ENCODE measurements around the gene LRRC8C. TPM values are rescaled to one million over a fixed set of nuclear protein-coding genes. Genes with fewer than 3 reads are reported as not detected.

The LRRC8C gene
- total RNA-seq, 4 donors from 2014 or later, result 4.4 to 11.0 (median 8.2) TPM

DNA sequence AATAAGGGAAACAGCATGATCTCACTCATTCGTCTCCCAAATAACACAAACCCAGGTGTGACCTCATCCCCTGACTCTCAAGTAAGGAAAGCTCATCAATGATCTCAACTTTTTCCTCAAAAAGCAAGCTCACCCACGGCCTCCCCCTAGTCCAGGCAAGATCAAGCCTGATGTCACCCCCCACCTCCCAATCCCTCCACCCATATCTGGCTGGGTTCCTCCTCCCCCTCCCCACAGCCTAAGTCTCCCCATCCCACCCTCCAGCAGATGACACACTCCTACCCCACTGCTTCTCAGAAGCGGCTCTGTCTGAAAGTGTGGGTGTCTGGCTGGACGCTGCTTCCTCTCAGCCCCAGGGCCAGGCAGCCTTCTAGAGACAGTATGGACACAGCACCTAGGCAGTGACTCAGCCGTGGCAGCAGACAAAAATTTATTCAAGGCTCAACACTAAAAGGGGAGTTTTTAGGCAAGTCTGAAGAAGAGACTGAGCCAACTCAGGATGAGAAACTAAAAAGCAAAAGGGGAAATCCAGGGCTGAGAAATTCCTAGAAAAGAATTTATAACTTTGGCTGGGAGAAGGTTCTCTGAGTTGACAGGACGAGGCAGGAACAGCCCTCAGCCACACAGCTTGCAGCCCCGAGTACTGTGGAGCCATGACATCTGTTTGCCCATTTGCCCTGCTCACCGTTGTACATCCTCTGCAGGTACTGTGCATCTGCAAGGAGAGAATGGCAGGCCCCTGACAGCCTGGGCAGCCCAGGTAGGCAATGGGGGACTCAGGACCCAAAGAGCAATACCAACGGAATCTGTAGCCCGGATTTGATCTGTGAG lies 106.3 kb downstream of the LRRC8C start:
- no peak overlapping the region for H3K4me3 ChIP-seq (replicated peaks in 1 of 3)
- WGBS, 2 donors, result 68 to 80% methylated on average over 10 of the region's 10 CpGs
- no peaks in the 10 kb centered on the region for H3K9me3 ChIP-seq
- no peak for DNase-seq
- TF ChIP-seq, protein P1, sequence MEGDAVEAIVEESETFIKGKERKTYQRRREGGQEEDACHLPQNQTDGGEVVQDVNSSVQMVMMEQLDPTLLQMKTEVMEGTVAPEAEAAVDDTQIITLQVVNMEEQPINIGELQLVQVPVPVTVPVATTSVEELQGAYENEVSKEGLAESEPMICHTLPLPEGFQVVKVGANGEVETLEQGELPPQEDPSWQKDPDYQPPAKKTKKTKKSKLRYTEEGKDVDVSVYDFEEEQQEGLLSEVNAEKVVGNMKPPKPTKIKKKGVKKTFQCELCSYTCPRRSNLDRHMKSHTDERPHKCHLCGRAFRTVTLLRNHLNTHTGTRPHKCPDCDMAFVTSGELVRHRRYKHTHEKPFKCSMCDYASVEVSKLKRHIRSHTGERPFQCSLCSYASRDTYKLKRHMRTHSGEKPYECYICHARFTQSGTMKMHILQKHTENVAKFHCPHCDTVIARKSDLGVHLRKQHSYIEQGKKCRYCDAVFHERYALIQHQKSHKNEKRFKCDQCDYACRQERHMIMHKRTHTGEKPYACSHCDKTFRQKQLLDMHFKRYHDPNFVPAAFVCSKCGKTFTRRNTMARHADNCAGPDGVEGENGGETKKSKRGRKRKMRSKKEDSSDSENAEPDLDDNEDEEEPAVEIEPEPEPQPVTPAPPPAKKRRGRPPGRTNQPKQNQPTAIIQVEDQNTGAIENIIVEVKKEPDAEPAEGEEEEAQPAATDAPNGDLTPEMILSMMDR (IDR thresholded peaks at IDR 0.05), result no peak
- TF ChIP-seq POLR2A (IDR thresholded peaks at IDR 0.05), result no peak
- H3K36me3 ChIP-seq, result no peaks in the 10 kb centered on the region
- peaks cover 0 to 8% of the 10 kb centered on the region in 2 donors for H3K4me1 ChIP-seq
- H3K27ac ChIP-seq, result no peak overlapping the region
- H3K27me3 ChIP-seq, result no peaks in the 10 kb centered on the region
- intact Hi-C loops (cut with DNase I), result no loop called here

- peaks cover 0 to 8% of the 10 kb centered on the region in 2 donors for H3K4me1 ChIP-seq
- no peaks in the 10 kb centered on the region for H3K9me3 ChIP-seq
- no peaks in the 10 kb centered on the region for H3K27me3 ChIP-seq
- no peak for DNase-seq
- no peak overlapping the region for H3K4me3 ChIP-seq (replicated peaks in 1 of 3)
- TF ChIP-seq POLR2A (IDR thresholded peaks at IDR 0.05), result no peak
- TF ChIP-seq, protein P1 (IDR thresholded peaks at IDR 0.05), result no peak
- no peaks in the 10 kb centered on the region for H3K36me3 ChIP-seq
- intact Hi-C loops (cut with DNase I), result no loop called here
- WGBS, 2 donors, result 26 to 50% methylated on average over 1 of the region's 1 CpG
- H3K27ac ChIP-seq, result no peak overlapping the region
These were observed 106.9 kb downstream of the LRRC8C start for GRCh38 chr1:89739844-89740216.

DNA sequence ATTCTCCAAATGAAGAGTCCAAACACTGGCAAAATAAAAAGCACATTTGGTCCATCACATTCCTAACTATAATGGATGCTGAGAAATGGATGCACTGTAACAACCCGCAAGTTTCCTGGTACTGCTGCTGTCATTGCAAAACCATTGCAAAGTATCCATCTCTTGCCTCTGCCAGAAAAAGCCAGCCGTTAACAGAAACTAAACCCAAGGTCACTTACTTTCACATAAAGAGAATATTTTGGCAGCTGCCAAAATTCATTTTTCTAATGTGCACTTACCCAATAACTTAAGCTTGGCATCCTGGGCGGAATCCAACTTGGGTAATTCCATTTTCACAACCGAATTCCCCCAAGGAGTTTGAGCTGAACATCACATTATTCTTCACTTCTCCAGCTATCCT lies 110.9 kb downstream of the LRRC8C start:
- Histone ChIP-seq H3K27ac (no peak overlapping the region), H3K4me3 (replicated peaks in 1 of 3) (no peak overlapping the region), H3K9me3 (no peaks in the 10 kb centered on the region), H3K27me3 (no peaks in the 10 kb centered on the region), H3K36me3 (no peaks in the 10 kb centered on the region), H3K4me1 (no peaks in the 10 kb centered on the region)
- 88 to 95% methylated on average over 4 of the region's 4 CpGs for WGBS, 2 donors
- no peak for DNase-seq
- intact Hi-C loops (cut with DNase I), result no loop called here
- TF ChIP-seq, protein P1 (IDR thresholded peaks at IDR 0.05), result no peak
- TF ChIP-seq POLR2A (IDR thresholded peaks at IDR 0.05), result no peak

DNA sequence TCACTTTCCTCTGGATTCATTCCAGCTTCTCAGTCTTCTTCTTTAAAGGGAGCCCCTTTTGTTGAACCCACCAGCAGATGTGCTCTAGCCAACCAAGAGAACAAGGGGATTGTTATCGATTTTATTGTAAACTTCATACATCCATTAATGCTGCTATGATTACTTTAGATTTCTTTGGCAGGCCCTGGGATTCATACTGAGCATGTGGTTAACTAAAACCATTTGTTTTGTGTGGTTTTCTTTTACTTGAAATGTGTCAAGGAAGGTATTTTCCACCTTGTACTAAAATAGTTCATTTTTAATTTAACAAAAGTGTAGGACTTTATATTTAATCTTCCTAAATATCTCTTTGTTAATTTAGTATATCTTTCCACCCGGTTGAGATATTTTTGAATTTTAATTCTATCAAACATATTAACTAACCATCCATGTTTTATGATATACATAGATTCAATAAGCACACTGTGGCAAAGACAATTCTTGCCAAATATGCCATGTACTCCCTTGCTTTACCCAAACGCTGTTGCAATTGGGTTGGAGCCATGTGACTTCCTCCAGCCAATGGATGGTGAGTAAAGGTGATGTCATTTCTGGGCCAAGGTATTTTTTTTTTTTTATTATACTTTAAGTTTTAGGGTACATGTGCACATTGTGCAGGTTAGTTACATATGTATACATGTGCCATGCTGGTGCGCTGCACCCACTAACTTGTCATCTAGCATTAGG lies 113.7 kb downstream of the LRRC8C start:
- Histone ChIP-seq H3K4me1 (no peaks in the 10 kb centered on the region), H3K4me3 (replicated peaks in 1 of 3) (no peak overlapping the region), H3K9me3 (no peaks in the 10 kb centered on the region), H3K27me3 (no peaks in the 10 kb centered on the region), H3K27ac (no peak overlapping the region), H3K36me3 (no peaks in the 10 kb centered on the region)
- no peak for TF ChIP-seq POLR2A (IDR thresholded peaks at IDR 0.05)
- no peak for DNase-seq
- intact Hi-C loops (cut with DNase I), result no loop called here
- 88 to 89% methylated on average over 4 of the region's 4 CpGs for WGBS, 2 donors

- intact Hi-C loops (cut with DNase I), result no loop called here
- TF ChIP-seq, protein P1 (IDR thresholded peaks at IDR 0.05), result no peak
- TF ChIP-seq POLR2A (IDR thresholded peaks at IDR 0.05), result no peak
- Histone ChIP-seq H3K9me3 (no peaks in the 10 kb centered on the region), H3K4me1 (no peaks in the 10 kb centered on the region), H3K27me3 (no peaks in the 10 kb centered on the region), H3K4me3 (replicated peaks in 1 of 3) (no peak overlapping the region), H3K36me3 (no peaks in the 10 kb centered on the region), H3K27ac (no peak overlapping the region)
- no peak for DNase-seq
These were observed 120.8 kb downstream of the LRRC8C start for GRCh38 chr1:89753761-89754160.

Data from thyroid gland (tissue), 4 donors.